Common myeloid progenitor, CD34-positive (primary cell): ENCODE measurements around the gene NAA20.

ENCODE experiments used
- CTCF ChIA-PET: fragments of 350-600 bp; sonication (Branson Sonifier 250); formaldehyde crosslinking; loops from one replicate; lab custom pipeline; 2021; ENCODE audit warnings: antibody characterized with exemption; lab: Charles Lee
- POLR2A ChIA-PET: fragments of 350-600 bp; sonication (Branson Sonifier 250); formaldehyde crosslinking; loops from one replicate; lab custom pipeline; 2021; ENCODE audit warnings: antibody characterized with exemption; lab: Charles Lee
- DNase-seq, 3 donors: peaks; one replicate each; pipeline versions ENCODE4 v3.0.0 to v3.0.0-alpha.2; 2013
- H3K27ac ChIP-seq, 2 experiments: 1 replicate in 1 of 2; 2 replicates in 1 of 2; pipeline ENCODE4 v1.7.0; 2013; ENCODE audit warnings: inconsistent platforms in 2 of 2, low read length in 2 of 2, mild to moderate bottlenecking in 2 of 2, low read depth in 1 of 2, moderate library complexity in 1 of 2; ENCODE audit not compliant: severe bottlenecking in 2 of 2, insufficient read depth in 1 of 2, poor library complexity in 1 of 2
- H3K27me3 ChIP-seq, 5 experiments: replicated peaks in 2 of 5; 1 replicate in 3 of 5; 2 replicates in 2 of 5; pipeline versions ENCODE4 v1.6.1 to v1.7.0; 2013; ENCODE audit warnings: low read length in 4 of 5, mild to moderate bottlenecking in 2 of 5, moderate library complexity in 2 of 5, inconsistent platforms in 1 of 5; ENCODE audit not compliant: insufficient read depth in 5 of 5, control insufficient read depth in 4 of 5
- H3K36me3 ChIP-seq, 4 experiments: 1 replicate in 2 of 4; 2 replicates in 2 of 4; pipeline versions ENCODE4 v1.6.1 to v1.7.0; 2013; ENCODE audit warnings: low read length in 3 of 4, control low read depth in 1 of 4, mild to moderate bottlenecking in 1 of 4; ENCODE audit not compliant: control insufficient read depth in 4 of 4, insufficient read depth in 4 of 4
- H3K4me1 ChIP-seq, 4 experiments: 1 replicate in 3 of 4; 2 replicates in 1 of 4; pipeline versions ENCODE4 v1.6.1 to v1.7.1; 2013; ENCODE audit warnings: low read length in 3 of 4, mild to moderate bottlenecking in 3 of 4, control low read depth in 1 of 4, inconsistent platforms in 1 of 4, moderate library complexity in 1 of 4; ENCODE audit not compliant: control insufficient read depth in 4 of 4, insufficient read depth in 4 of 4; ENCODE audit errors: control extremely low read depth in 1 of 4
- H3K4me3 ChIP-seq, 7 experiments: 1 replicate in 4 of 7; 2 replicates in 3 of 7; pipeline versions ENCODE4 v1.5.1 to v1.7.0; 2013; ENCODE audit warnings: mild to moderate bottlenecking in 7 of 7, low read length in 6 of 7, moderate library complexity in 6 of 7, inconsistent platforms in 2 of 7, low read depth in 2 of 7, control low read depth in 1 of 7; ENCODE audit not compliant: insufficient read depth in 4 of 7, control insufficient read depth in 1 of 7; ENCODE audit errors: extremely low read depth in 1 of 7
- H3K9me3 ChIP-seq, 5 experiments: 1 replicate in 4 of 5; 2 replicates in 1 of 5; pipeline versions ENCODE4 v1.6.1 to v1.7.1; 2013; ENCODE audit warnings: low read length in 4 of 5, mild to moderate bottlenecking in 2 of 5, inconsistent platforms in 1 of 5, low read depth in 1 of 5, moderate library complexity in 1 of 5; ENCODE audit not compliant: control insufficient read depth in 4 of 5, insufficient read depth in 2 of 5; ENCODE audit errors: control extremely low read depth in 1 of 5
- WGBS: methylation state at CpG from one replicate; pipeline ENCODE4 v1.1.5; 2013; ENCODE audit not compliant: insufficient coverage; 5-methylcytosine and 5-hydroxymethylcytosine counted together

The NAA20 gene

GRCh38 chr20:20023395-20023794 lies 6.2 kb downstream of the NAA20 start:
- peaks cover 10 to 59% (median 36%) of the 10 kb centered on the region in 4 experiments for H3K36me3 ChIP-seq
- no peaks in the 10 kb centered on the region for H3K9me3 ChIP-seq
- no peak overlapping the region for H3K4me3 ChIP-seq
- CTCF ChIA-PET, result no interaction called here
- no CpG with 5 or more reads among the region's 3 CpGs for WGBS
- POLR2A ChIA-PET, result no interaction called here
- peaks cover 1 to 24% (median 16%) of the 10 kb centered on the region in 4 experiments for H3K4me1 ChIP-seq
- H3K27ac ChIP-seq, result no peak overlapping the region
- DNase-seq, result no peak
- H3K27me3 ChIP-seq, result no peaks in the 10 kb centered on the region

DNA sequence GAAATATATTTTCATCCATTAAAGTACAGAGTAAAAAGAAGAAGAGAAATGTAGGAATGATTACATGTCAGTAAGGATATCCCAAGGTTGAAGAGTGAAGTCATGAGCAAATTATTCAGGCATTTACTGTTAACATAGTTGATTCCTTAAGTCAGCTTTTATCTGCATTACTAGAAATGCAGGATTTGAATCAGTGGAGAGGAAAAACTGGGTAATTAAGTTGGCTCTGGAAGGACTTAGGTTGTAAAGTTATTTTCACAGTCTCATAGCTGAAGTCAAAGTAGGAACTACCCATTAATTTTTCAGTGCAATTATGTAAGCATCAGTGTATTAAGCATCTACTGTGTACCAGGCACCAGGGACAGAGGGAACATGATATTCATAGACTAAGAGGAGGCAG lies 7.8 kb downstream of the NAA20 start:
- no peak for DNase-seq
- H3K27me3 ChIP-seq, result no peaks in the 10 kb centered on the region
- H3K9me3 ChIP-seq, result no peaks in the 10 kb centered on the region
- H3K36me3 ChIP-seq, result peaks cover 13 to 55% (median 37%) of the 10 kb centered on the region in 4 experiments
- H3K4me1 ChIP-seq, result peaks cover 0 to 12% (median 8%) of the 10 kb centered on the region in 4 experiments
- ChIA-PET POLR2A (no interaction called here), CTCF (no interaction called here)
- H3K4me3 ChIP-seq, result no peak overlapping the region
- no peak overlapping the region for H3K27ac ChIP-seq

DNA sequence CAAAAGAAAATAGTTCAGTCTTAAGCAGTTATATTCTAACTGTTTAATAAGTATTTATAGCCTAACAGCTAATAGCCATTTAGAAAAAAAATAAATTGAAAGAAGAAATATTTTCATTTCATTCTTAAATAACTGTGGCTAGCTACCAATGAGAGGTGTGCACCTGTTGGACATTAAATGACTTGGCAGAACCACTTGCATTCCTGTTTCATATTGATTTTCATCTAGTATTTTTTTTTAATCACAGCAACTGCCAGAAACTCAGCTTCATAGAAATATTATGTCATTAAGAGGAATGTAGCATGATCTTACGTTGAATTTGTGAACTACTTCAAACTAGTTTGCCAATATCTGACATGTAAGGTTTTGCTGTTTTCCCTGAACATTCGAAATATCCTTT lies 10.1 kb downstream of the NAA20 start:
- H3K27ac ChIP-seq, result no peak overlapping the region
- POLR2A ChIA-PET, result interaction anchor here (0.7 kb wide), 1 partner anchor 8 kb away, joined by 5 read pairs; no protein-coding TSS in a partner anchor
- no peaks in the 10 kb centered on the region for H3K4me1 ChIP-seq
- CTCF ChIA-PET, result interaction anchor here (1.9 kb wide), 1 partner anchor 24 kb away, joined by 12 read pairs; the partner anchor contains the start of genes CFAP61 and CRNKL1
- 83% methylated on average over 1 of the region's 2 CpGs for WGBS
- DNase-seq, result no peak
- H3K4me3 ChIP-seq, result no peak overlapping the region
- no peaks in the 10 kb centered on the region for H3K27me3 ChIP-seq
- H3K9me3 ChIP-seq, result no peaks in the 10 kb centered on the region
- H3K36me3 ChIP-seq, result peaks cover 21 to 71% (median 50%) of the 10 kb centered on the region in 4 experiments

DNA sequence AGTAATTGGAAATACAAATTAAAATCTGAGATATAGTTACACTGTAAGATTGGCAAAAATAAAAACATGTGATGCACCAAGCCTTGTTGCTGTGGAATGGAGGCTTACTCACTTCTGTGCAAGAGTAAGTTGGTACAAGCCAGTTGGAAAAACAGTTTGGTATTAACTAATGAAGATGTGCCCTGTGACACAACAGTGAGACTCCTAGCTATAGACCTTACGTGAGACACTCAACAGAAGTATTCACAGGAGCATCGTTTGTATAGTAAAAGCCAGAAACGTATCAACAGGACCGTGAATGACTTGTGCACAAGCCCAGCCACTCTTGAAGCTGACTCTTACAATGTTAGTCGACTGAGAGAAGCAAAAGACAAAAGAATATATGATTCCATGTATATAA lies 14.6 kb downstream of the NAA20 start:
- CTCF ChIA-PET, result interaction anchor here (1.4 kb wide), 1 partner anchor 16 kb away, joined by 3 read pairs; no protein-coding TSS in a partner anchor
- WGBS, result 100% methylated on average over 4 of the region's 5 CpGs
- H3K36me3 ChIP-seq, result peaks cover 29 to 85% (median 54%) of the 10 kb centered on the region in 4 experiments

GRCh38 chr20:20034486-20034885 lies 17.3 kb downstream of the NAA20 start:
- ChIA-PET CTCF (no interaction called here), POLR2A (no interaction called here)
- WGBS, result 100% methylated on average over 2 of the region's 4 CpGs

More for the DNA sequence above, 14.6 kb downstream of the NAA20 start:
- no peaks in the 10 kb centered on the region for H3K9me3 ChIP-seq
- no peaks in the 10 kb centered on the region for H3K27me3 ChIP-seq
- no peak overlapping the region for H3K4me3 ChIP-seq
- no peak for DNase-seq
- H3K27ac ChIP-seq, result no peak overlapping the region
- no peaks in the 10 kb centered on the region for H3K4me1 ChIP-seq
- POLR2A ChIA-PET, result no interaction called here

GRCh38 chr20:20036756-20037155 lies 19.6 kb downstream of the NAA20 start:
- H3K9me3 ChIP-seq, result no peaks in the 10 kb centered on the region
- 100% methylated on average over 3 of the region's 3 CpGs for WGBS
- POLR2A ChIA-PET, result no interaction called here
- CTCF ChIA-PET, result no interaction called here
- H3K27me3 ChIP-seq, result no peaks in the 10 kb centered on the region
- H3K27ac ChIP-seq, result no peak overlapping the region
- peaks cover 33 to 98% (median 71%) of the 10 kb centered on the region in 4 experiments for H3K36me3 ChIP-seq
- no peaks in the 10 kb centered on the region for H3K4me1 ChIP-seq
- H3K4me3 ChIP-seq, result no peak overlapping the region
- DNase-seq, result no peak

More at GRCh38 chr20:20034486-20034885, 17.3 kb downstream of the NAA20 start:
- H3K36me3 ChIP-seq, result peaks cover 32 to 93% (median 63%) of the 10 kb centered on the region in 4 experiments
- no peaks in the 10 kb centered on the region for H3K4me1 ChIP-seq
- H3K9me3 ChIP-seq, result no peaks in the 10 kb centered on the region
- no peaks in the 10 kb centered on the region for H3K27me3 ChIP-seq
- no peak for DNase-seq
- H3K4me3 ChIP-seq, result no peak overlapping the region
- no peak overlapping the region for H3K27ac ChIP-seq

DNA sequence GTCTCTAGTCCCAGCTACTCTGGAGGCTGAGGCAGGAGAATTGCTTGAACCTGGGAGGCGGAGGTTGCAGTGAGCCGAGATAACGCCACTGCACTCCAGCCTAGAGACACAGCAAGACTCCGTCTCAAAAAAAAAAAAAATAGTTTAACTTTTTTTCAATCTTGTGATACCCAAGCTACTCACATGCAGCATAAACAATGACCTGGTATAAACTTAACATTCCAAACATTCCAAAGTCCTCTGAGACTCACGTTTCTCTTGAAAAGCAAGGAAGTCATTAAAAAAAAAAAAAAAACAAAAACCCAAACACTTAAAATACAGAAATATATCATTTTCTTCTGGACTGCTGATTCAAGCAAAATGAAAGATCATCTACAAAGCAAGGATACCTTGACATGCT lies 20.8 kb downstream of the NAA20 start:
- Histone ChIP-seq H3K4me1 (no peaks in the 10 kb centered on the region), H3K9me3 (no peaks in the 10 kb centered on the region), H3K36me3 (peaks cover 35 to 98% (median 72%) of the 10 kb centered on the region in 4 experiments), H3K27me3 (no peaks in the 10 kb centered on the region), H3K27ac (no peak overlapping the region), H3K4me3 (no peak overlapping the region)
- ChIA-PET CTCF (no interaction called here), POLR2A (no interaction called here)
- 94% methylated on average over 5 of the region's 5 CpGs for WGBS
- no peak for DNase-seq
